HUES6 (cell line): ENCODE measurements around the gene RALB.

Experiments used
- H3K27ac ChIP-seq: 2 replicates; pipeline ENCODE4 v1.7.0; 2013; ENCODE audit warnings: low read depth, mild to moderate bottlenecking, low read length, inconsistent platforms
- H3K27me3 ChIP-seq: 2 replicates; pipeline ENCODE4 v1.6.1; 2013; ENCODE audit warnings: low read length; ENCODE audit not compliant: control insufficient read depth, insufficient read depth
- H3K36me3 ChIP-seq: 2 replicates; pipeline ENCODE4 v1.6.1; 2013; ENCODE audit warnings: low read length; ENCODE audit not compliant: control insufficient read depth, insufficient read depth
- H3K4me1 ChIP-seq: 2 replicates; pipeline ENCODE4 v1.6.1; 2013; ENCODE audit warnings: low read length; ENCODE audit not compliant: control insufficient read depth, insufficient read depth
- H3K4me3 ChIP-seq: 2 replicates; pipeline ENCODE4 v1.5.1; 2013; ENCODE audit warnings: low read depth, low read length
- H3K9ac ChIP-seq: one replicate; pipeline ENCODE4 v1.6.1; 2013; ENCODE audit warnings: mild to moderate bottlenecking, low read length
- H3K9me3 ChIP-seq: 2 replicates; pipeline ENCODE4 v1.6.1; 2013; ENCODE audit warnings: low read depth, low read length; ENCODE audit not compliant: control insufficient read depth, insufficient read depth

Gene RALB

GRCh38 chr2:120334068-120334467 lies 81.4 kb downstream of the RALB start:
- Histone ChIP-seq H3K9ac (no peak overlapping the region), H3K36me3 (no peaks in the 10 kb centered on the region), H3K4me3 (no peak overlapping the region), H3K27ac (no peak overlapping the region), H3K27me3 (peaks cover 38% of the 10 kb centered on the region), H3K9me3 (no peaks in the 10 kb centered on the region), H3K4me1 (no peaks in the 10 kb centered on the region; the same call in 1 of the 2 replicates)

- no peak overlapping the region for H3K27ac ChIP-seq
These were observed 84.1 kb downstream of the RALB start for GRCh38 chr2:120336749-120337148.

GRCh38 chr2:120338015-120338414 lies 85.4 kb downstream of the RALB start:
- Histone ChIP-seq H3K9me3 (no peaks in the 10 kb centered on the region), H3K27me3 (peaks cover 55% of the 10 kb centered on the region), H3K4me1 (peaks cover under 1% of the 10 kb centered on the region; the same call in 1 of the 2 replicates), H3K4me3 (no peak overlapping the region), H3K36me3 (no peaks in the 10 kb centered on the region), H3K27ac (no peak overlapping the region), H3K9ac (no peak overlapping the region)

More at GRCh38 chr2:120336749-120337148, 84.1 kb downstream of the RALB start:
- no peaks in the 10 kb centered on the region; the same call in 1 of the 2 replicates for H3K4me1 ChIP-seq
- no peak overlapping the region for H3K4me3 ChIP-seq
- H3K9ac ChIP-seq, result no peak overlapping the region
- H3K36me3 ChIP-seq, result no peaks in the 10 kb centered on the region
- peaks cover 50% of the 10 kb centered on the region for H3K27me3 ChIP-seq
- H3K9me3 ChIP-seq, result no peaks in the 10 kb centered on the region

GRCh38 chr2:120341977-120342376 lies 89.3 kb downstream of the RALB start:
- H3K4me3 ChIP-seq, result no peak overlapping the region
- no peaks in the 10 kb centered on the region for H3K9me3 ChIP-seq
- peaks cover 83% of the 10 kb centered on the region for H3K27me3 ChIP-seq
- no peak overlapping the region for H3K9ac ChIP-seq
- H3K27ac ChIP-seq, result no peak overlapping the region
- H3K36me3 ChIP-seq, result no peaks in the 10 kb centered on the region
- peaks cover 9% of the 10 kb centered on the region for H3K4me1 ChIP-seq

GRCh38 chr2:120342446-120342845 lies 89.8 kb downstream of the RALB start:
- H3K36me3 ChIP-seq, result no peaks in the 10 kb centered on the region
- H3K4me3 ChIP-seq, result no peak overlapping the region
- H3K27ac ChIP-seq, result no peak overlapping the region
- H3K9ac ChIP-seq, result no peak overlapping the region
- peaks cover 87% of the 10 kb centered on the region for H3K27me3 ChIP-seq
- H3K9me3 ChIP-seq, result no peaks in the 10 kb centered on the region
- peaks cover 12% of the 10 kb centered on the region for H3K4me1 ChIP-seq

- no peak overlapping the region for H3K9ac ChIP-seq
- H3K27me3 ChIP-seq, result peaks cover 94% of the 10 kb centered on the region
These were observed 90.4 kb downstream of the RALB start for GRCh38 chr2:120343100-120343432.

GRCh38 chr2:120343433-120344105 lies 90.9 kb downstream of the RALB start:
- H3K9me3 ChIP-seq, result no peaks in the 10 kb centered on the region
- peaks cover 95% of the 10 kb centered on the region for H3K27me3 ChIP-seq
- no peak overlapping the region for H3K27ac ChIP-seq
- peak overlapping the region; percentile 19 for H3K4me3 ChIP-seq
- peaks cover 22% of the 10 kb centered on the region for H3K4me1 ChIP-seq
- no peaks in the 10 kb centered on the region for H3K36me3 ChIP-seq
- H3K9ac ChIP-seq, result no peak overlapping the region

More at GRCh38 chr2:120343100-120343432, 90.4 kb downstream of the RALB start:
- H3K9me3 ChIP-seq, result no peaks in the 10 kb centered on the region
- no peak overlapping the region for H3K27ac ChIP-seq
- no peak overlapping the region for H3K4me3 ChIP-seq
- no peaks in the 10 kb centered on the region for H3K36me3 ChIP-seq
- peaks cover 18% of the 10 kb centered on the region for H3K4me1 ChIP-seq
